Stimulated activated CD8-positive, alpha-beta memory T cell treated with anti-CD3 and anti-CD28 coated beads, Interleukin-7, amount 100 ng/mL, for 1 hour (primary cell): ENCODE results near the gene NAV2.
"Not testable (repeated sequence)": the region's sequence is repeated elsewhere in the genome, so short reads cannot be mapped to it uniquely, and the experiment has no call there.

Experiments
- DNase-seq, 2 donors: peaks; one replicate each; pipeline ENCODE4 v3.0.0-alpha.2; 2020; ENCODE audit warnings: low read depth in 2 of 2

Gene NAV2

DNA sequence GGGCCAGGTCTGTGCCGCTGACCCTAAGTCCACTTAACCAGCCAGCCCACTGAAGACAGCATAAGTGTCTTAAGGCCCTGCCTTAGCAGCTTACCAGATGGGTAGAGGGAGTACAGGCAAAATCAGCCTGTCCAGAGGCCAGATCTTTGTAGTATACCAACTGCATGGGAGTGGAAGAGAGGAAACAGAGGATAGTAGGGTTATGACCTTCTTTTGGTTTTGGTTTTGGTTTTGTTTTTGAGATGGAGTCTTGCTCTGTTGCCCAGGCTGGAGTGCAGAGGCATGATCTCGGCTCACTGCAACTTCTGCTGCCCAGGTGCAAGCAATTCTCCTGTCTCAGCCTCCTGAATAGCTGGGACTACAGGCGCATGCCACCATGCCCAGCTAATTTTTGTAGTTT, 371.2 kb downstream of the NAV2 start:
- not testable (repeated sequence) for DNase-seq

- no peak for DNase-seq
Measured at GRCh38 chr11:20084921-20085814, 372.5 kb downstream of the NAV2 start.

- DNase-seq, result no peak
Measured at GRCh38 chr11:20085918-20086317, 373.3 kb downstream of the NAV2 start.

- no peak for DNase-seq
Measured at GRCh38 chr11:20087118-20087521, 374.5 kb downstream of the NAV2 start.

GRCh38 chr11:20088397-20089225, 376.0 kb downstream of the NAV2 start:
- DNase-seq, result no peak

- no peak for DNase-seq
Measured at GRCh38 chr11:20089367-20089766, 376.7 kb downstream of the NAV2 start.

GRCh38 chr11:20089796-20090653, 377.4 kb downstream of the NAV2 start:
- no peak for DNase-seq

DNA sequence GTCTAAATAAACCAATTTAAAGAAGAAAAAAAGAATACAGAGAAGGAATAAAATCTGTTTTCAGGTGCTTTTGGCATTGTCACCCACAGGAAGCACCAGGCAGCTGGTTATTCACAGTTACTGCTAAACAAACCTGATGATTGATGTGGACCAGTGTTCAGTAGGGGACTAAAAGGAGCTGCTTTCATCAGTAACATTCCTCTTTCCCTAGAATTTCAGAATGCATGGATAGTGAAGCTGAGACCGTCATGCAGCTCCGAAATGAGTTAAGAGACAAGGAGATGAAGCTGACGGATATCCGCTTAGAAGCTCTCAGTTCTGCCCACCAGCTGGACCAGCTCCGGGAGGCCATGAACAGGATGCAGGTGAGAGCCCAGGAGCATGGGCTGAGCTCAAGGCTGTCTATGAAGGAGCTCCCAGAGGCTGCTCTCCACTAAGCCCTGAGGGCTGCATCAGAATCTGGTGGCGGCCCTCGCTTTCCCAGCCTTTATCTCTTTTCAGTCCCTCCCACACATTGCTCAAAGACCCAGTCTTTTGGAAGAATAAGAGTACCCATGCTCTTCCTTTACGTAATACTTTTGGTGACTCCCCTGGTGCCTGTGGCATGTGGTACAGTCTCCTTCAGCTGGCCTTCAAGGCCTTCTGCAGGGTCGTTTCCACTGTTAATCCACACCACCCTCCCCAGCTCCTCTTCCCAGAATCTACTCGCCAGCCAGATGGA, 378.2 kb downstream of the NAV2 start:
- DNase-seq, result no peak

- DNase-seq, result no peak
Measured at GRCh38 chr11:20093775-20094174, 381.1 kb downstream of the NAV2 start.

GRCh38 chr11:20095189-20095588, 382.6 kb downstream of the NAV2 start:
- DNase-seq, result no peak

DNA sequence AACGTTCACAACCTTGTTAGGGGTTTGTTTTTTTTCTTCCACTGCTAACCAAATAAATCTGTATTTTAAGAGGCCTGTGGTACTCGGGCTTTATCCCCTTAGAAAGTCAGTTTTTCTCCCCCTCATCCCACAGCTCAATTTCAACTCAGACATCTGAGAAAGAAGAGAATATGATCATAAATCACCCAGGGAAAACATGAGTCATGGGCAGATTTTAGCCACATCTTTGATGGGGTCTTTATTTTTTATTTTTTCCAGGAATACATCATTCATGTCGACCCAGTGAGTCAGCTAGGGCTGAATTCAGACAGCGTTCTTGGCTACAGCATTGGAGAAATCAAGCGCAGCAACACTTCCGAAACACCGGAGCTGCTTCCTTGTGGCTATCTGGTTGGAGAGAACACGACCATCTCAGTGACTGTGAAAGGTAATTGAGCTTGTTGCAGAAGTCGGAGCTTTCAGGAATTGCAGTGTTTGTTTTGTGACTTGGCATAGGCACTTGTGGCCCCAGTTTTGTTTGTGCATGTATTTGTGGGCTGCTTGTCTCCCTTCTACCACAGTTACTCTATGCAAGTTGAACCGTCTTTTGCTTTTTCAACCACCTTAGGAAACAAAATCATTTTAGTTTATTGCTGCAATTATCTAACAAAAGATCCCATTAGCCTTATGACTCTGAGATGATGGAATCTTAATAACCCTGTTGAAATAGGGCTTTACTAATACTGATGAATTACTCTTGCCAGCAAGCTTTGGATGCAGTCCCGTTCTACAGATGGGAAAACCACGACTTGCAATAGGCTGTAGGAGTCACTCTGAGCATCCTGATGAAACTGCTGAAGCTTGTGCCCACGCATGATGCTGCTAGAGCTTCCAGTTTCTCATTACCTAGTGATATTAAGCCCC, 384.9 kb downstream of the NAV2 start:
- no peak for DNase-seq

DNA sequence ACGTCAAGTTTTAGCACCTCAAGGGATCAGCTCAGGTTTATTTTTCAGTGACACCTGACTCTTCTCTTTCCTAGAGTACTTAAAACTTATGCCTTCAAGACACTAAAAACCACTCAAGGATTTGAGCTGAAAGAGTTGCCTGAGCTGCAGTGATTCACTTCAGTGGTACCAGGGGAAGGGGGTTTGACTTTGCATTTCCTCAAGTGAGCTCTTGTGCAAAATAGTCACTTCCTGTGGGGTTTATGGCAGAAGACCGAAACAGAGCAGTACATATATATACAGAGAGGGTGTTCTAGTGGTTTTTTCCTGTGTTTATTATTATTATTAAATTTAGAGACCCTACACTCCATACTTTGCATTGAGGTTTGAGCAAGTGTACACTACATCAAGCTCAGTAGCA, 386.9 kb downstream of the NAV2 start:
- DNase-seq, result no peak

DNA sequence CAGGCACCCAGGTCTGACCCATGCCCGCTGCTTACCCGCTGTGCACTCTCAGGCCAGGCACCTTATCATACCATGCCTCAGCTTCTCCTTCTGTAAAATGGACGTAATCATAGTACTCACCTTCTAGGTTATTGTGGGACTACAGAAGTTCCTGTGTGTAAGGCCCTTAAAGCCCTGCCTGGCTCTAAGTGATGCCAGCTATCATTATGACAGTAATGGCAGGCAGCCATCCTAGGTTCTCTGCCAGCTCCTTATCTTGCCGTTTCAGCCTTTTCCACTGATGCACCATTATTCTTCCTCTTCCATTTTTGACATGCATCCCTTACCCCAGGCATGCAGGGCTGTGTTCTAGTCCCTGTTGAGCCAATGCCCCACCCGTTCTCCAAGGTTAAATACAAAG, 389.8 kb downstream of the NAV2 start:
- no peak for DNase-seq

DNA sequence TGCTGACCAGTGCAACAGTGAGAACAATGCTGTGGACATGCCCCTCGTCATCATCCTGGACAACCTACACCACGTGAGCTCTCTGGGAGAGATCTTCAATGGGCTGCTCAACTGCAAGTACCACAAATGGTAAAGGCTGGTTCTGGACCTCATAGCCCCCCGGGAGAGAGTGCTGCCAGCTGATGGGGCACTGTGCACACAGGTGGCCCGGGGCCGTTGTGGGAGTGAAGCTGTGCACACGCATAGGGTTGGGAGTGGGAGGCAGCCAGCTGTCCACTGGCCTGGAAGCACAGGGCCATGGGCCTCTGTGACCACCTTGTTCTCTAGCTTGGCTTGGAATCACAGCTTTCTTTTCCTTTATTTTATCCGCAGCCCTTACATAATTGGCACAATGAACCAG, 390.6 kb downstream of the NAV2 start:
- DNase-seq, result no peak

- DNase-seq, result no peak
Measured at GRCh38 chr11:20105427-20105826, 392.8 kb downstream of the NAV2 start.

- no peak for DNase-seq
Measured at GRCh38 chr11:20109731-20110445, 397.3 kb downstream of the NAV2 start.

DNA sequence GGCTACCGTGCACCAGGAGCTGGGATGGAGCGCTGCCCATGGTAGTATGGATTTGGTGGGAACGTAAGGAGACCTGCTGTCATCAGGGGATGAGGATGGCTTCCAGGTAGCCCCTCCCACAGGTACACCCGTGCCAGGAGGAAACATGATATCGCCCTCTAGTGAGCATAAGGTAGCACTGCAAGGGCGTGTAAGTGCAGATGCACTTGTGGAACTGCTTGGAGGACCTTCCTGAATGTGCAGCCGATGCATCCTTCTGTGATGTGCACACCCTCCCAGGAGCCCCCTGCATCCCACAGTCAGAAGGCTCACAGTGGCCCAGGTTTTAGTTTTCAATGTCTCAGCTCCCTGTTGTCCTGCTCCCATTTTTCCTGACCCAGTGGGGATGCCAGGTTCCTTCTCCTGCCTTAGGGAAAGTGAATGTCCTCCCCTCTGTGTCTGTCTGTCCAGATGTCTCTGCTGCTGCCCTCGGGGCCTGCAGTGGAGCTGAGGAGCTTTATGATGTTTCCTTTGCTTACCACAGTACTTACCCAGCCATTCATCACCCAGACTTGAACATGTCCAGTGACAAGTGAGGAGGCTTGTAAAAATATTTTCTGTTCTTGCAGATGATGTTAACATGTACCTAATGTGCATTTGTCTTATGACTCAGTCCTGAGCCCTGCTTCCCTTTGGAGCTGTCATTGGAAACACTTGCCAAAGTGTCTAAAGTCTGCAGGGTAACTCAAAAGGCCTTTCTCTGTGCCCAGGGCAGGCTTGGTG, 398.5 kb downstream of the NAV2 start:
- no peak for DNase-seq

DNA sequence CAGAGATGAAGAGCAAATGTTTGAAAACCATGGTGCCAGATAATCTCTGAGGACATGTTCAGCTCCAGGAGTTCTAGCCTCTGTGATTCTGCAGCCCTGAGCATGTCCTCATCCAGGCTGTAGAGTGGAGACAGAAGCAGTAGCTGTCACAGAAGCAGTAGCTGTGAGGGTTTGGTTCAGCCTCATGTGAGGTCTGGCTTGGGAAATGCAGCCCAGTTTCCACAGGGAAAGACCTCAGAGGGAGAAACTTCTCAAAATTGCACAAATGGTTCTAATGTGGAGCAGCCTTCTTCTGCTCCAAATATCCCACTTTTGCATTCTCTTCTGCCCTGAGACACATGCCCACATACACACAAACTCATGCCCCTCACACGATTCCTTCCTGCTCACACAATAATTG, 399.2 kb downstream of the NAV2 start:
- no peak for DNase-seq
